Sigmoid colon (tissue), 7 donors: ENCODE data around the gene HIRA. TPM values are rescaled to one million over a fixed set of nuclear protein-coding genes. Genes with fewer than 3 reads are reported as not detected.
"Not testable (repeated sequence)": the region's sequence is repeated elsewhere in the genome, so short reads cannot be mapped to it uniquely, and the experiment has no call there.

ENCODE experiments used
- DNase-seq: peaks from one replicate; pipeline ENCODE4 v3.0.0-alpha.2; 2019
- H3K27ac ChIP-seq, 4 donors: fragments of 200-600 bp; sonication (generic); one replicate each; pipeline ENCODE4 v1.5.1; 2016 to 2019; ENCODE audit warnings: mild to moderate bottlenecking in 1 of 4
- H3K27me3 ChIP-seq, 3 donors: fragments of 200-600 bp; sonication (generic); one replicate each; pipeline ENCODE4 v1.5.1; 2019; ENCODE audit warnings: mild to moderate bottlenecking in 1 of 3
- H3K36me3 ChIP-seq, 4 donors: fragments of 200-600 bp; sonication (generic); one replicate each; pipeline ENCODE4 v1.5.1; 2016 to 2019
- H3K4me1 ChIP-seq, 4 donors: fragments of 200-600 bp; sonication (generic); one replicate each; pipeline ENCODE4 v1.5.1; 2017 to 2019
- H3K4me3 ChIP-seq, 4 donors: fragments of 200-600 bp; sonication (generic); one replicate each; pipeline ENCODE4 v1.5.1; 2017 to 2019; ENCODE audit warnings: mild to moderate bottlenecking in 2 of 4, moderate library complexity in 1 of 4
- H3K9me3 ChIP-seq, 4 donors: fragments of 200-600 bp in 3 of 4; sonication (generic) in 3 of 4; one replicate each; pipeline versions ENCODE4 v1.5.1 to v1.6.1; 2013 to 2019
- CTCF ChIP-seq, 4 experiments: fragments of 450-650 bp in 3 of 4; fragments of 200-600 bp in 1 of 4; IDR thresholded peaks; one replicate each; pipeline ENCODE4 v1.5.1; 2016 to 2019; ENCODE audit warnings: antibody characterized with exemption in 4 of 4, mild to moderate bottlenecking in 3 of 4, moderate library complexity in 2 of 4
- EP300 ChIP-seq, 4 donors: sonication (generic); formaldehyde crosslinking; IDR thresholded peaks; one replicate each; pipeline ENCODE4 v1.6.1; 2017; ENCODE audit warnings: antibody characterized with exemption in 4 of 4
- POLR2A ChIP-seq, 2 donors: fragments of 450-650 bp; IDR thresholded peaks; one replicate each; pipeline ENCODE4 v1.6.1; 2016; ENCODE audit warnings: antibody characterized with exemption in 2 of 2, mild to moderate bottlenecking in 2 of 2, moderate library complexity in 2 of 2
- POLR2AphosphoS5 ChIP-seq, 4 donors: sonication (generic); formaldehyde crosslinking; IDR thresholded peaks; one replicate each; pipeline ENCODE4 v1.6.1; 2017; ENCODE audit warnings: antibody characterized with exemption in 4 of 4
- WGBS, 2 donors: extraction: QIAGEN DNeasy Blood & Tissue Kit; methylation state at CpG; one replicate each; pipeline ENCODE4 v1.1.7; 2013; 5-methylcytosine and 5-hydroxymethylcytosine counted together
- intact Hi-C: fragments of 100-400 bp; cut with DNase I; formaldehyde crosslinking; loops from one replicate; pipeline ENCODE4 v1.15.1; 2023
- polyA plus RNA-seq, 3 donors: library from polyadenylated mRNA; stranded (reverse); fragments of 200-250 nt; gene quantifications; one replicate each; pipeline ENCODE4 v1.2.3, GENCODE V29; 2013
- total RNA-seq, 4 donors: library from RNA; depleted of rRNA; stranded (reverse); fragments of >200 nt; gene quantifications; one replicate each; pipeline ENCODE4 v1.1.0, GENCODE V29; 2016
- donor health status: healthy with polysubstance abuse.
- donor health status: Bipolar disorder and iron deficiency.
- donor health status: healthy.

The HIRA gene
- total and polyA plus RNA-seq, 7 donors: 11.1 to 25.0 (median 15.3) TPM

GRCh38 chr22:19374410-19374809 is 57.1 kb downstream of the HIRA start:
- DNase-seq: no peak
- no peaks in the 10 kb centered on the region for H3K9me3 ChIP-seq
- WGBS, 2 donors: 95 to 97% methylated on average over 1 of the region's 1 CpG
- H3K27ac ChIP-seq: no peak overlapping the region
- intact Hi-C loops: no loop called here
- no peak for TF ChIP-seq CTCF (IDR thresholded peaks at IDR 0.05)
- TF ChIP-seq EP300 (IDR thresholded peaks at IDR 0.05): no peak
- TF ChIP-seq POLR2A (IDR thresholded peaks at IDR 0.05): no peak
- no peak for TF ChIP-seq POLR2AphosphoS5 (IDR thresholded peaks at IDR 0.05)
- H3K4me1 ChIP-seq: no peaks in the 10 kb centered on the region
- H3K4me3 ChIP-seq: no peak overlapping the region
- H3K36me3 ChIP-seq: peaks cover 31 to 90% (median 46%) of the 10 kb centered on the region in 4 donors
- no peaks in the 10 kb centered on the region for H3K27me3 ChIP-seq

GRCh38 chr22:19373450-19373849 is 58.1 kb downstream of the HIRA start:
- intact Hi-C loops: no loop called here
- peak; percentile 17 for DNase-seq
- WGBS, 2 donors: 94 to 96% methylated on average over 5 of the region's 5 CpGs

GRCh38 chr22:19371893-19372292 is 59.6 kb downstream of the HIRA start:
- Histone ChIP-seq H3K27me3 (no peaks in the 10 kb centered on the region), H3K9me3 (no peaks in the 10 kb centered on the region), H3K27ac (no peak overlapping the region), H3K36me3 (peaks cover 20 to 98% (median 39%) of the 10 kb centered on the region in 4 donors), H3K4me1 (no peaks in the 10 kb centered on the region), H3K4me3 (no peak overlapping the region)
- no peak for DNase-seq
- intact Hi-C loops: no loop called here
- TF ChIP-seq POLR2AphosphoS5 (IDR thresholded peaks at IDR 0.05): no peak

More at GRCh38 chr22:19373450-19373849, 58.1 kb downstream of the HIRA start:
- Histone ChIP-seq H3K4me3 (no peak overlapping the region), H3K27ac (no peak overlapping the region), H3K27me3 (no peaks in the 10 kb centered on the region), H3K9me3 (no peaks in the 10 kb centered on the region), H3K4me1 (no peaks in the 10 kb centered on the region), H3K36me3 (peaks cover 31 to 99% (median 51%) of the 10 kb centered on the region in 4 donors)
- no peak for TF ChIP-seq CTCF (IDR thresholded peaks at IDR 0.05)
- TF ChIP-seq EP300 (IDR thresholded peaks at IDR 0.05): no peak
- no peak for TF ChIP-seq POLR2A (IDR thresholded peaks at IDR 0.05)
- no peak for TF ChIP-seq POLR2AphosphoS5 (IDR thresholded peaks at IDR 0.05)

GRCh38 chr22:19368876-19369275 is 62.7 kb downstream of the HIRA start:
- WGBS, 2 donors: 94 to 98% methylated on average over 2 of the region's 2 CpGs
- Histone ChIP-seq H3K27ac (no peak overlapping the region), H3K4me3 (no peak overlapping the region), H3K27me3 (no peaks in the 10 kb centered on the region), H3K4me1 (no peaks in the 10 kb centered on the region), H3K9me3 (no peaks in the 10 kb centered on the region), H3K36me3 (peaks cover 4 to 96% (median 18%) of the 10 kb centered on the region in 4 donors)
- TF ChIP-seq EP300 (IDR thresholded peaks at IDR 0.05): no peak
- DNase-seq: peak; percentile 41
- intact Hi-C loops: no loop called here

GRCh38 chr22:19367763-19368367 is 63.7 kb downstream of the HIRA start:
- no peak overlapping the region for H3K27ac ChIP-seq
- H3K4me1 ChIP-seq: no peaks in the 10 kb centered on the region
- intact Hi-C loops: no loop called here
- H3K36me3 ChIP-seq: peaks cover 0 to 89% (median 14%) of the 10 kb centered on the region in 4 donors
- 91 to 96% methylated on average over 3 of the region's 3 CpGs for WGBS, 2 donors
- H3K27me3 ChIP-seq: no peaks in the 10 kb centered on the region
- H3K4me3 ChIP-seq: no peak overlapping the region
- no peaks in the 10 kb centered on the region for H3K9me3 ChIP-seq
- TF ChIP-seq POLR2A (IDR thresholded peaks at IDR 0.05) (no peak), POLR2AphosphoS5 (IDR thresholded peaks at IDR 0.05) (no peak), EP300 (IDR thresholded peaks at IDR 0.05) (no peak), CTCF (IDR thresholded peaks at IDR 0.05) (no peak)
- DNase-seq: no peak

GRCh38 chr22:19363541-19363940 is 68.0 kb downstream of the HIRA start:
- peaks cover 13 to 87% (median 28%) of the 10 kb centered on the region in 4 donors for H3K36me3 ChIP-seq
- H3K9me3 ChIP-seq, H3K4me1 ChIP-seq, H3K4me3 ChIP-seq, DNase-seq, intact Hi-C loops, H3K27ac ChIP-seq, H3K27me3 ChIP-seq: not testable (repeated sequence)
- WGBS, 2 donors: 98% methylated on average over 7 of the region's 7 CpGs
